IPS-18c (cell line): ENCODE data around the gene ZNF385C.

Source experiments
- H3K4me3 ChIP-seq: 2 replicates; pipeline ENCODE4 v1.7.0; 2013; ENCODE audit warnings: low read depth, mild to moderate bottlenecking, low read length, moderate library complexity; ENCODE audit not compliant: insufficient read depth
- H3K9me3 ChIP-seq: one replicate; pipeline ENCODE4 v1.6.1; 2013; ENCODE audit warnings: mild to moderate bottlenecking, low read length, moderate library complexity; ENCODE audit not compliant: control insufficient read depth, insufficient read depth

Gene ZNF385C

DNA sequence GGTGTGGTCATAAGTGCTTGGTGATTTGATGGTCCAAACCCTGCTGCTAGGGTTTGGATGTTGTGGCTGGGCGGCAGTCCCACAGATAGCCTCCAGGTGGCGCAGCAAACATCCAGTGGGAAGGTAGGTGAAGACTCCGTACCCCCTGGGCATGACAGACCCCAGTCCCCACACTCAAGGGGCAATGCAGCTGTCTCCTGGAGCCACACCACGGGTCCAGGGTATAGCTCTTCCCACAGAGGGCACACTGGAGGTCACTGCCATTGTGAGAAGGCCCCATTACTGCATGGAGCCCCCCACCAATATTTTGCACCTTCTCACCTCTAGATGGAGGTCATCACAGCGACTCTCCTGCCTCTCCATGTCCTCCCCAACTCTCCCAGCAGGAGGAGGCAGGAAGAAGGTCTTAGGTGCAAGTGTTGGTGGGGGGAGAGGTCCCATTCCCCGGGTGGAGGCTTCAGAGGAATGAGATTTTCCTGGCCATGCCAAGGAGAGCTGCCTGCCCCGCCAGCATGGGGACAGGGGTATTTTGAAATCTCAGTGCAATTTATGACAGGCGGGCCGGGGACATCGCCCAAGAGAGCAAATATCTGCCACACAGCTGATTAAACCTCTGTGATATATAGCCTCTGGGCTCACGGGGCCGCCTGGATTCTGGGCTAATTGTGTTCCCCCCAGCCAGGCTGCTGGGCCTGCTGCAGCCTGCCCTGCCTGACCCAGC is 30.7 kb downstream of the ZNF385C start:
- no peak overlapping the region for H3K4me3 ChIP-seq
- H3K9me3 ChIP-seq: no peaks in the 10 kb centered on the region

DNA sequence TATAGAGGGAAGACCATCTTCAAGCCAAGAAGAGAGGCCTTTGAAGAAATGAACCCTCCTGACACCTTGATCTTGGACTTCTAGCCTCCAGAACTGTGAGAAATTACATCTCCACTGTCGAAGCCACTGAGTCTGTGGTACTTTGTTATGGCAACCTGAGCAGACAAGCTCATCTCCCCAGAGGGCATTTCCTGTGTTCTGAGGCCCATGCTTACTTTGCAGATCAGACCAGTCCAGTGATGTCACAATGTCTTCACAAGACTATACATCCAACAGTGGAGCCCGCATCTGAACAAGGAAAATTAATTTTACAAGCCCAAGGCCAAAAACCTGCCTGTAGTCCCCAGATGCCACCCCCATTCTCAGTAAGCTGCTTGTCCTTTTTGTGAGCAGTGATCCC is 33.1 kb downstream of the ZNF385C start:
- Histone ChIP-seq H3K4me3 (no peak overlapping the region), H3K9me3 (no peaks in the 10 kb centered on the region)

- H3K9me3 ChIP-seq: no peaks in the 10 kb centered on the region
These were observed 35.6 kb downstream of the ZNF385C start for GRCh38 chr17:42062681-42063080.

DNA sequence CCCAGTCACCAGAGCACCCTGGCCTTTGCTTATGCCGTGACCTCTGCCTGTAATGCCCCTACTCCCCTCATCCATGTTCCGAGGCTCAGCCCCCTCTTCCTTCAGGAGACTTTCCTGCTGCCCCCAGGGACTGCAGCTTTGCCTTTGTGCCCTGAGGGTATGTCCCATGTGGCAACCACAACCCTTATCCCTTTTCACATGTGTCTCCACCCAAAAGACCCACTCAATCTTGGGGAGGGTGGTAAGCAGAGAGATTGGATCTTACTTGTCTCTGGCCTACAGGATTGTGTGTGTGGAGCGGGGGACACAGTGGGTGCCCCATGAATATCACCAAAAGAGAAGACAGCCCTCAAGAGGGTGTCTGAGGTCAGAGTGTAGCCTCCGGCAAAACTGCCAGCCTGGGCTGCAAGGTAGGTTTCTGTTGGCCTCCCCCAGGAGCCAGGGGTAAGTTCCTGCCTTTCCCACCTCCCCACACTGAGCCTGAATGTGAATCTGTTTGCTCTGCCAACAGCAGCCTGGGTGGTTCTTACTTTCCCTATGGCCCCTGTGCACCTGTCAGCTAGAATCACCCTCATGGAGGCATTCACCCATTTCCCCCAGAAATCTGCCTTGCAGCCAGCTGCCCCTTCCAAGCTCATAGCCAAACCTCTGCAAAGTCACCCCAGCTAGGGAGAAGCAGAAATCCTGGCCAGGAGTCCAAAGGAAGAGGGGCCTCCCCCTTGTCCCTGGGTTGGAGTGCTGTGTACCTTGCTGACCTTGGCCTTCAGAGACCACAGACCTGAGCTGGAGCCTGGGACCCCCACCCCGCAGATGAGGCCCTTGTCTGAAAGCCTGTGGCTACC is 36.4 kb downstream of the ZNF385C start:
- H3K9me3 ChIP-seq: no peaks in the 10 kb centered on the region
- H3K4me3 ChIP-seq: no peak overlapping the region

More at GRCh38 chr17:42062681-42063080, 35.6 kb downstream of the ZNF385C start:
- no peak overlapping the region for H3K4me3 ChIP-seq

DNA sequence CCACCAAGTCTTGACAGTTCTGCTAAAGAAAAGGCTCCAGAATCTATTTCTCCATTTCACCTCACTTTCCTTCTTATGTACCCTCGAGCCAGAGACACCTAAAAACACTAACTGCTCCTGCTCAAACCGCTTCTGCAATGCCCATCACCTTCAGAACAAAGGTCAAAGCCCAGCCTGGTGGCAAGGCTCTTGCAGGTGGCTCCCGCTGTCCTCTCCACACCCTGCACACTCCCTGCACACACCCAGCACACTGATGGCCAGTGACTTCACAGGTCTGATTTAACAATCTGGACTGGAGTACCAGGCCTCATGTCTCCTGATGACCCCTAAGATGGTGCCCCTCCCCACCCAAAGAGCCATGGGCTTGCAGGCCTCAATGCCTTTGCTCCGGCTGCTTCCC is 38.0 kb downstream of the ZNF385C start:
- Histone ChIP-seq H3K9me3 (no peaks in the 10 kb centered on the region), H3K4me3 (no peak overlapping the region)

DNA sequence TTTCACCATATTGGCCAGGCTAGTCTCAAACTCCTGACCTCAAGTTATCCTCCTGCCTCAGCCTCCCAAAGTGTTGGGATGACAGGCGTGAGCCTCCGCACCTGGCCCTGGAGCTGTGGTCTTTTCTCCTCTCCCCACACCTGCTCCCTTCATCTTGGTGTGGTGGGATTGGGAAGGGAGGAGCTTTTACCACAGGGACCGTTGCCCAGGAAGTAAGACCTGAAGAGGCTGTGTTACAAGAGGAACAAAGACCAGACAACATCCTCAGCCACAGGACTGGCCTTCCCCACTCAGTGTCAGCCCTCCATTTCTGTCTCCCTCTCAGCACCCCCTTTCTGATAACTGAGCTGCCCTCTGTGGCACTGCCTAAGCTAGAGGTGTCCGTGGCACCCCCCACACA is 38.5 kb downstream of the ZNF385C start:
- Histone ChIP-seq H3K9me3 (no peaks in the 10 kb centered on the region), H3K4me3 (no peak overlapping the region)

DNA sequence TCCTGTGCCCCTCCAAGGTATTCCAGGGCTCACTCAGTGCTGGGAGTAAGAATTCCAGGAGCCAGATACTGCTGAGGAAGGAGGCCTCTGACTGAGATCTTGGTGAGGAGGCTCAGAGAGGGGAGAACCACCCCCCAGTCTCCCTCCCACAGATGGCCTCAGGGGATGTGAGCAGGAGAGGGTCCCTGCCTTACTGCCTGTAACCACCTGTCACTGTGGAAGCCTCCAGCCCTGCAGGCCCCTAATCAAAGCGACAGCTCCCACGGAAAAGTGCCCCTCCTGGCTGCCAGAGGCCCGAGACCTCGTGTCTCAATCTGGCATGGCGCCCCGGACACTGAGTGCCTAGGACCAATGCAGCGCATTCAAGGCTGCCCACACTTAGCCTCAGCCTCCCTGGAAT is 40.2 kb downstream of the ZNF385C start:
- H3K9me3 ChIP-seq: peaks cover 2% of the 10 kb centered on the region
- no peak overlapping the region for H3K4me3 ChIP-seq

GRCh38 chr17:42056635-42057034 is 41.6 kb downstream of the ZNF385C start:
- no peak overlapping the region for H3K4me3 ChIP-seq

GRCh38 chr17:42055496-42055895 is 42.8 kb downstream of the ZNF385C start:
- Histone ChIP-seq H3K9me3 (peaks cover 2% of the 10 kb centered on the region), H3K4me3 (no peak overlapping the region)

More at GRCh38 chr17:42056635-42057034, 41.6 kb downstream of the ZNF385C start:
- H3K9me3 ChIP-seq: peaks cover 2% of the 10 kb centered on the region

GRCh38 chr17:42055027-42055426 is 43.2 kb downstream of the ZNF385C start:
- Histone ChIP-seq H3K4me3 (no peak overlapping the region), H3K9me3 (peaks cover 2% of the 10 kb centered on the region)

- Histone ChIP-seq H3K4me3 (no peak overlapping the region), H3K9me3 (peaks cover 2% of the 10 kb centered on the region)
These were observed 44.4 kb downstream of the ZNF385C start for GRCh38 chr17:42053731-42054500.

DNA sequence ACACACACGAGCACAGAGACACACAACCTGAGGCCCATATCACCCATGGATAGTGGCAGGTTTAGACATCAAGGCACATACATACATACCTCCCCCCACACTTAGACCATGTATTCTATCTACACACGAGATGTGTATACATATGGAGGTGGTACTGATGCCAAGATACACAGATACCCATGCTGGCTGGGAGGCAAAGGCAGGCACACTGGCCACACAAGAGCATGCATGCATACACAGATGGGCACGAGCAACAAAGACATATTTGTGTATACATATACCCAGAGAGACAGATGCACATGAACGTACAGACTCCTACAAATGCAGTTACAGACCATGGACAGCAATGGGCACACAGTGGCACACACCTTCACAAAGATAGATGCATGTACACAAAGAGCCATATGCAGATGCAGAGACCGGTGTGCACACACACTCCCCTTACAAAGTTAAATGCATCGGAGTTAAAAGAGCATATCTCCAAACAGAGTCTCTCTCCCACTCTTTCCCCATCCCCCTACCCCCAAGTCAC is 45.9 kb downstream of the ZNF385C start:
- H3K9me3 ChIP-seq: peaks cover 2% of the 10 kb centered on the region
- H3K4me3 ChIP-seq: no peak overlapping the region

- peaks cover 2% of the 10 kb centered on the region for H3K9me3 ChIP-seq
- H3K4me3 ChIP-seq: no peak overlapping the region
These were observed 46.6 kb downstream of the ZNF385C start for GRCh38 chr17:42051645-42052044.

DNA sequence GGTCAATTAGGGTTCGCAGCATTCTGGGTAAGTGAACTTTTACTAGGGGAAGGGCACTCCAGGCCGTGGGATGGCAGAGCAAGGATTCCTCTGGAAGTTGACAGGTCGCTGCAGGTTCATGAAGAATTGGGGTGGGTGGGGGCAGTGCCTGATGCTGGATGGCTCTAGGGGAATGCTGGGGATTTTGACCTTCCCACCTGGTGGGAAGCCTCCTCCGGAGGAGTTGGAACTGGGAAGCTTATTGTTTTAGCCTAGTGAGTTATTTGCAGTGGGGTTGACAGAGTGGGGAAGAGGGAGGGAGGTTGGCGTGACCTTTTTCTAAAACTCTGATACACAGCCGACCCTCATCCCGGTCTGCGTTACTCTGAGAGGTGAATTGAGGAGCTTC is 47.3 kb downstream of the ZNF385C start:
- Histone ChIP-seq H3K4me3 (peak overlapping the region; percentile 70), H3K9me3 (peaks cover 2% of the 10 kb centered on the region)

DNA sequence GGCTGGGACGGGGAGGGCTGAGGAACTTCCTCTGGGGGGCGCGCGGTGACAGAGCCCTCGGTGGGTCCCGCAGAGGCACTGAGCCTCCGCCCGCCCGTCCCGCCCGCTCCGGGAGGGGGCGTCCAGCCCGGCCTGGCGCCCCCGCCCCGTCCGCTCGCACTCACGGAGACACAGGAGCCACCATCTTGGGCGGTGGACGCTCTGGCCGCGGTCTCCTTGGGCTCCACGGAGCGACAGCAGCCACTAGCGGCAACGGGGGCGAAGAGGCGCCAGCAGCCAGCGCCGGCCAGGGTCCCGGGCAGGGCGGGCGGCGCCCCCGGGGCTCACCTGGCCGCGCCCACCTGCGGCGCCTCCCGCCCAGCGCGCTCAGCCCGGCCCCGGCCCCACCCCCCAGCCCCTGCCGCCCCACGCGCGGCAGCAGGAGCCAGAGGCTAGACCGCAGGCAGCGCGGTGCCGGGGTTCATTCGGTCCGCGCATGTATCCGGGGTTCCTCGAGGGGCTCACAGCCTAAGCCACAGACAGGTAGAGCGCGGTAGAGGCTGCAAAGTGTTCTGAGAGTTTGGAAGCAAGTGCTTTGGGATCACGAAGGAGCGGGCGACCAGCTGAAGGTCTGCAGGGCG is 47.8 kb downstream of the ZNF385C start, which contains the start of gene C17orf113:
Gene C17orf113, minus strand, starts transcription at position 209 of the 620 bp plus-strand sequence. CDS start 7,225 bp downstream, outside the sequence.
- Histone ChIP-seq H3K9me3 (peaks cover 2% of the 10 kb centered on the region), H3K4me3 (peak within 1 kb of the TSS; percentile 70)

DNA sequence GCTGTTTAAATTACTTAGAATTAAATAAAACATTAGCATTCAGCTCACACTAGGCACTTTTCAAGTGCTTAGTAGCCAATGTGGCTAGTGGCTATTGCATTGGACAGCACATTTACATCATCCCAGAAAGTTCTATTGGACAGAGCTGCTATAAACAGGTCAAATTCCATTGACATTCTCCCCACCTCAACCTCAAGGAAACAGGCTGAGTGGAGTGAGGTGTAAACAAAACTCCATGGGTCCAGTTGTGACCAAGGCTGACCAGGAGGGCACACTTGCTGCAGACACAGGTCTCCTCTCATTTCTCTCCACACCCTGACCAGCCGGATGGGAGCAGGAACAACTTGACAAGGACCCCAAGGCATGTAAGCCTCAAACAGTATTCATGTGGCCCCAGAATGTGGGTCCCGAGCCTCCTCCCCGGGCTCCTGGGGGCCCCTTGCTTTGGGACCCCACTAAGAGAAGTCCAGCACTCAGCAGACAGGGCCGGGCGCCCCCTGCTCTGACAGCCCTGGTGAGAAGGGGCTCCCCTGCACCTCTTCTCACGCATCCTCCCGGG is 48.4 kb downstream of the ZNF385C start:
- Histone ChIP-seq H3K9me3 (peaks cover 2% of the 10 kb centered on the region), H3K4me3 (peak overlapping the region; percentile 70)

DNA sequence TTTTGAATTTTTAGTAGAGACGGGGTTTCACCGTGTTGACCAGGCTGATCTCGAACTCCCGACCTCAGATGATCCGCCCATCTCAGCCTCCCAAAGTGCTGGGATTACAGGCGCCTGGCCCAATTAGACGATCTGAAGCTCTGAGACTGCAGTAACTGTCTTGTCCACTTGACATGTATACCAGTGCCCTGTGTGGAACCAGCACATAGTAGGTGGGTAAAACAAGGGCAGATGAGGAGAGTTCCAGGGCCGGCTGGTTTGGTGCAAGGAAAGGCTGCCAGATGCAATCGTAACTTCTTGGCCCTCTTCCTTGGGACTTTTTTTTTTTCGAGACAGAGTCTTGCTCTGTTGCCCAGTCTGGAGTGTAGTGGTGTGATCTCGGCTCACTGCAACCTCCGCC is 50.9 kb downstream of the ZNF385C start:
- Histone ChIP-seq H3K4me3 (no peak overlapping the region), H3K9me3 (no peaks in the 10 kb centered on the region)
